Breast epithelium (tissue), 4 donors: ENCODE measurements around the gene FHIT. TPM values are rescaled to one million over a fixed set of nuclear protein-coding genes. Genes with fewer than 3 reads are reported as not detected.

Experiments used
- DNase-seq, 2 donors: peaks; one replicate each; pipeline ENCODE4 v3.0.0-alpha.2; 2019; ENCODE audit warnings: low spot score in 2 of 2
- H3K27ac ChIP-seq, 2 donors: fragments of 200-600 bp; sonication (generic) in 1 of 2; one replicate each; pipeline ENCODE4 v1.5.1; 2016 to 2019; ENCODE audit warnings: mild to moderate bottlenecking in 1 of 2
- H3K27me3 ChIP-seq, 2 donors: fragments of 200-600 bp; sonication (generic) in 1 of 2; one replicate each; pipeline versions ENCODE4 v1.5.1 to v1.6.0; 2017 to 2019; ENCODE audit warnings: control low read depth in 1 of 2, mild to moderate bottlenecking in 1 of 2
- H3K36me3 ChIP-seq: fragments of 200-600 bp; one replicate; pipeline ENCODE4 v1.5.1; 2019
- H3K4me1 ChIP-seq, 2 donors: fragments of 200-600 bp; sonication (generic); one replicate each; pipeline ENCODE4 v1.5.1; 2016 to 2019; ENCODE audit warnings: control low read depth in 1 of 2
- H3K4me3 ChIP-seq, 3 donors: fragments of 200-600 bp; sonication (generic); 1 replicate in 2 of 3; 2 replicates in 1 of 3; pipeline ENCODE4 v1.5.1; 2016 to 2019; ENCODE audit warnings: mild to moderate bottlenecking in 3 of 3, moderate library complexity in 2 of 3
- H3K9me3 ChIP-seq, 2 donors: fragments of 200-600 bp; sonication (generic) in 1 of 2; one replicate each; pipeline ENCODE4 v1.5.1; 2016 to 2019; ENCODE audit warnings: control low read depth in 1 of 2
- POLR2A ChIP-seq: fragments of 450-650 bp; IDR thresholded peaks from one replicate; pipeline ENCODE4 v1.6.1; 2016; ENCODE audit warnings: antibody characterized with exemption, mild to moderate bottlenecking, moderate library complexity
- POLR2AphosphoS5 ChIP-seq, 3 donors: sonication (generic); formaldehyde crosslinking; IDR thresholded peaks; one replicate each; pipeline ENCODE4 v1.6.1; 2017; ENCODE audit warnings: antibody characterized with exemption in 3 of 3
- intact Hi-C: fragments of 100-400 bp; cut with DNase I; formaldehyde crosslinking; loops from one replicate; pipeline ENCODE4 v1.15.1; 2023; ENCODE audit warnings: low total_unique reads
- total RNA-seq, 3 donors: library from RNA; depleted of rRNA; stranded (reverse); fragments of >200 nt; gene quantifications; one replicate each; pipeline ENCODE4 v1.1.0, GENCODE V29; 2016
- TF ChIP-seq, protein P1 (sequence below), 3 donors: fragments of 450-650 bp; IDR thresholded peaks; one replicate each; pipeline ENCODE4 v1.5.1; 2016 to 2017; ENCODE audit warnings: antibody characterized with exemption in 3 of 3, mild to moderate bottlenecking in 3 of 3, moderate library complexity in 3 of 3

Gene FHIT
- total RNA-seq, 3 donors from 2014 or later: 9.0 to 19.2 (median 17.7) TPM

DNA sequence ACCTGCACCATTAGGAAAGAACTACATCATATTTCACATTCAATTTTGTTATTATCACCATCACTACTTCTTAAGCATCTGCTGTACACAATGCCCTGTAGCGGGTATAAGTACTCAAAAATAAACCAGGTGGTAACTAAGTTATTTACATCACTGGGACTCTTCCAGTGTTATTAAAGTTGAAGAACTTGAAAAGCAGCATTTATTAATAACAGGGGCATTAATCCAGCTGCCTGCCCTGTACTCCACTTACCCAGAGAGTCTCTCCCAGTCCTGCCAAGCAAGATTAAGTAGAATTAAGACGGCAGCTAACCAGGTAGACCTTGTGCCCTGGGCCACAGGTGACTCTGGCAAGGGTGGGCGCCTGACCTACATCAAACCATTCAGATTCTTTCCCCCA lies 65.2 kb downstream of the FHIT start:
- Histone ChIP-seq H3K4me1 (no peaks in the 10 kb centered on the region), H3K27ac (no peak overlapping the region), H3K9me3 (no peaks in the 10 kb centered on the region), H3K27me3 (no peaks in the 10 kb centered on the region), H3K36me3 (no peaks in the 10 kb centered on the region), H3K4me3 (no peak overlapping the region)
- TF ChIP-seq POLR2A: no peak
- TF ChIP-seq, protein P1, sequence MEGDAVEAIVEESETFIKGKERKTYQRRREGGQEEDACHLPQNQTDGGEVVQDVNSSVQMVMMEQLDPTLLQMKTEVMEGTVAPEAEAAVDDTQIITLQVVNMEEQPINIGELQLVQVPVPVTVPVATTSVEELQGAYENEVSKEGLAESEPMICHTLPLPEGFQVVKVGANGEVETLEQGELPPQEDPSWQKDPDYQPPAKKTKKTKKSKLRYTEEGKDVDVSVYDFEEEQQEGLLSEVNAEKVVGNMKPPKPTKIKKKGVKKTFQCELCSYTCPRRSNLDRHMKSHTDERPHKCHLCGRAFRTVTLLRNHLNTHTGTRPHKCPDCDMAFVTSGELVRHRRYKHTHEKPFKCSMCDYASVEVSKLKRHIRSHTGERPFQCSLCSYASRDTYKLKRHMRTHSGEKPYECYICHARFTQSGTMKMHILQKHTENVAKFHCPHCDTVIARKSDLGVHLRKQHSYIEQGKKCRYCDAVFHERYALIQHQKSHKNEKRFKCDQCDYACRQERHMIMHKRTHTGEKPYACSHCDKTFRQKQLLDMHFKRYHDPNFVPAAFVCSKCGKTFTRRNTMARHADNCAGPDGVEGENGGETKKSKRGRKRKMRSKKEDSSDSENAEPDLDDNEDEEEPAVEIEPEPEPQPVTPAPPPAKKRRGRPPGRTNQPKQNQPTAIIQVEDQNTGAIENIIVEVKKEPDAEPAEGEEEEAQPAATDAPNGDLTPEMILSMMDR (IDR thresholded peaks at IDR 0.05): no peak
- TF ChIP-seq POLR2AphosphoS5 (IDR thresholded peaks at IDR 0.05): no peak
- intact Hi-C loops: no loop called here
- DNase-seq: no peak

- H3K36me3 ChIP-seq: no peaks in the 10 kb centered on the region
- no peak for DNase-seq
- H3K27ac ChIP-seq: no peak overlapping the region
- no peaks in the 10 kb centered on the region for H3K4me1 ChIP-seq
- no peaks in the 10 kb centered on the region for H3K9me3 ChIP-seq
- intact Hi-C loops: no loop called here
- H3K4me3 ChIP-seq: no peak overlapping the region
- TF ChIP-seq POLR2A (no peak), POLR2AphosphoS5 (IDR thresholded peaks at IDR 0.05) (no peak)
- TF ChIP-seq, protein P1 (IDR thresholded peaks at IDR 0.05): no peak
- no peaks in the 10 kb centered on the region for H3K27me3 ChIP-seq
Observed at GRCh38 chr3:61184956-61185355, 66.3 kb downstream of the FHIT start.

- Histone ChIP-seq H3K36me3 (no peaks in the 10 kb centered on the region), H3K9me3 (no peaks in the 10 kb centered on the region), H3K4me1 (no peaks in the 10 kb centered on the region), H3K27me3 (no peaks in the 10 kb centered on the region), H3K4me3 (no peak overlapping the region), H3K27ac (no peak overlapping the region)
- DNase-seq: no peak
- intact Hi-C loops: no loop called here
- TF ChIP-seq, protein P1 (IDR thresholded peaks at IDR 0.05): no peak
- TF ChIP-seq POLR2A (no peak), POLR2AphosphoS5 (IDR thresholded peaks at IDR 0.05) (no peak)
Observed at GRCh38 chr3:61182662-61183061, 68.6 kb downstream of the FHIT start.

GRCh38 chr3:61181874-61182273 lies 69.4 kb downstream of the FHIT start:
- Histone ChIP-seq H3K4me1 (no peaks in the 10 kb centered on the region), H3K36me3 (no peaks in the 10 kb centered on the region), H3K9me3 (no peaks in the 10 kb centered on the region), H3K27ac (no peak overlapping the region), H3K4me3 (no peak overlapping the region), H3K27me3 (no peaks in the 10 kb centered on the region)
- no peak for DNase-seq
- no peak for TF ChIP-seq POLR2AphosphoS5 (IDR thresholded peaks at IDR 0.05)
- TF ChIP-seq POLR2A: no peak
- TF ChIP-seq, protein P1 (IDR thresholded peaks at IDR 0.05): no peak
- intact Hi-C loops: no loop called here

GRCh38 chr3:61180206-61180605 lies 71.0 kb downstream of the FHIT start:
- Histone ChIP-seq H3K9me3 (no peaks in the 10 kb centered on the region), H3K4me3 (no peak overlapping the region), H3K27ac (no peak overlapping the region), H3K4me1 (no peaks in the 10 kb centered on the region), H3K36me3 (no peaks in the 10 kb centered on the region), H3K27me3 (no peaks in the 10 kb centered on the region)
- TF ChIP-seq, protein P1 (IDR thresholded peaks at IDR 0.05): no peak
- TF ChIP-seq POLR2A (no peak), POLR2AphosphoS5 (IDR thresholded peaks at IDR 0.05) (no peak)
- intact Hi-C loops: no loop called here
- no peak for DNase-seq
